Panc1 (cell line): ENCODE data around the gene NDUFAF7.

Experiments
- TCF7L2 ChIP-seq: IDR thresholded peaks from 2 replicates; pipeline ENCODE4 v1.6.1; 2011; ENCODE audit warnings: mild to moderate bottlenecking, low read depth, low read length, inconsistent platforms
- TF ChIP-seq, protein P1 (sequence below): fragments of 450-650 bp; IDR thresholded peaks from 2 replicates; pipeline ENCODE4 v1.5.1; 2017; ENCODE audit warnings: mild to moderate bottlenecking

DNA sequence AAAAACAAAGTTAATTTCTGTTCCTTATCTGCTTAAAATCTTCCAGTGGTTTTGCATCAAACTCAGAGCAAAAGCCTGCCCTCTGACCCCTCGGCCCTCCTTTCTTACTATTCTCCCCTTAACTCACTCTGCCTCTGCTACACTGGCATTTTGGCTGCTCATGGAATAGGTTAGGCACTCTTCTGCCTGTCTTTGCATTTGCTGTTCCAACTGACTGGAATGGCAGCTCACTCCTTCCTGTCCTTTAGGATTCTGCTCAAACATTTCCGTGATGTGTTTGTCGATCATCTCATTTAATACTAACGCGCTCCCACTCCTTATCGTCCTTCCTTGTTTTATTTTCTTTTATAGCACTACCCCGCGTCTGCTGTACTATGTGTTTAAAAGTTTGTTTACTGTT lies 877 bp upstream of the NDUFAF7 start:
- TF ChIP-seq, protein P1, sequence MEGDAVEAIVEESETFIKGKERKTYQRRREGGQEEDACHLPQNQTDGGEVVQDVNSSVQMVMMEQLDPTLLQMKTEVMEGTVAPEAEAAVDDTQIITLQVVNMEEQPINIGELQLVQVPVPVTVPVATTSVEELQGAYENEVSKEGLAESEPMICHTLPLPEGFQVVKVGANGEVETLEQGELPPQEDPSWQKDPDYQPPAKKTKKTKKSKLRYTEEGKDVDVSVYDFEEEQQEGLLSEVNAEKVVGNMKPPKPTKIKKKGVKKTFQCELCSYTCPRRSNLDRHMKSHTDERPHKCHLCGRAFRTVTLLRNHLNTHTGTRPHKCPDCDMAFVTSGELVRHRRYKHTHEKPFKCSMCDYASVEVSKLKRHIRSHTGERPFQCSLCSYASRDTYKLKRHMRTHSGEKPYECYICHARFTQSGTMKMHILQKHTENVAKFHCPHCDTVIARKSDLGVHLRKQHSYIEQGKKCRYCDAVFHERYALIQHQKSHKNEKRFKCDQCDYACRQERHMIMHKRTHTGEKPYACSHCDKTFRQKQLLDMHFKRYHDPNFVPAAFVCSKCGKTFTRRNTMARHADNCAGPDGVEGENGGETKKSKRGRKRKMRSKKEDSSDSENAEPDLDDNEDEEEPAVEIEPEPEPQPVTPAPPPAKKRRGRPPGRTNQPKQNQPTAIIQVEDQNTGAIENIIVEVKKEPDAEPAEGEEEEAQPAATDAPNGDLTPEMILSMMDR, result no peak
- TF ChIP-seq TCF7L2, result no peak
